GM21576 (cell line): ENCODE results near the gene EFEMP2.

Experiments
- ATAC-seq: cut with Tn5 transposase; IDR thresholded peaks from one replicate; pipeline ENCODE4 v1.9.1; 2021; ENCODE audit warnings: mild to moderate bottlenecking, moderate library complexity; ENCODE audit not compliant: unreplicated experiment

The EFEMP2 gene

DNA sequence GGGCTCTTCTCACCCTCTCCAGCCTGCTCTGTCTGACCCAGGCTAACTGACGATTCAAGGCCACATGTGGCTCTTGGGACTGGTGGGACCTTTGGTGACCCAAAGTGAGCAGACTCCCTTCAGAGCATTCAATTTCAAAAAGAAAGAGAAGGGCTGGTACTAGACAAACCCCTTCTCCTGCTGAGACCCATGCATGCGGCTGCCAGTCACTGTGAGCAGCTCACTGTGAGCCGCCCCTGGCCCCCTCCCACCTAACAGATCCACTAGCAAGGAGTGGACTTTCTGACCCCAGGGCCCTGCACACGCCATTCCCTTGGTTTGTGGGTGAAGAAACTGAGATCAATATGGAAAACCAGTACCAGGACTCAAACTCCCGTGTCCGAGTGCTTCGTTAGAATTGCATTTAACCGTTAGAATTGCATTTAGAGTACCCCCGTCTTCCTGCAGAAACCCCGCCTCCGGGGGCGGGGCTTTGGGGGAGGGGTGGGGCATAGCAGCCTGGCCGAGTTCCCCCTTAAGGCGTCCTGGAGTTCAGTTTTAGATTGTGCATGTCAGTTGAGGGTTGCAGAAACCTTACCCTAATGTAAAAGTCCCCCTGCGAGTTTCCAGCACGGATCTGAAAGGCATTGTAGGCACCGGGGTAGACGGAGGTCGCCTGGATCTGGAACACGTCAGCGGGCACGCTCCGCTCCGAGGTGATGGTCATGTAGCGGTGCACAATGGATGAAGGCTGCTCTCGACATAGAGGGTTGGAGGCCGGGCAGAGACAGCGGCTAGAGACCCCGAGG lies 5.1 kb downstream of the EFEMP2 start:
- no peak for ATAC-seq

GRCh38 chr11:65866509-65867283 lies 5.9 kb downstream of the EFEMP2 start:
- no peak for ATAC-seq

DNA sequence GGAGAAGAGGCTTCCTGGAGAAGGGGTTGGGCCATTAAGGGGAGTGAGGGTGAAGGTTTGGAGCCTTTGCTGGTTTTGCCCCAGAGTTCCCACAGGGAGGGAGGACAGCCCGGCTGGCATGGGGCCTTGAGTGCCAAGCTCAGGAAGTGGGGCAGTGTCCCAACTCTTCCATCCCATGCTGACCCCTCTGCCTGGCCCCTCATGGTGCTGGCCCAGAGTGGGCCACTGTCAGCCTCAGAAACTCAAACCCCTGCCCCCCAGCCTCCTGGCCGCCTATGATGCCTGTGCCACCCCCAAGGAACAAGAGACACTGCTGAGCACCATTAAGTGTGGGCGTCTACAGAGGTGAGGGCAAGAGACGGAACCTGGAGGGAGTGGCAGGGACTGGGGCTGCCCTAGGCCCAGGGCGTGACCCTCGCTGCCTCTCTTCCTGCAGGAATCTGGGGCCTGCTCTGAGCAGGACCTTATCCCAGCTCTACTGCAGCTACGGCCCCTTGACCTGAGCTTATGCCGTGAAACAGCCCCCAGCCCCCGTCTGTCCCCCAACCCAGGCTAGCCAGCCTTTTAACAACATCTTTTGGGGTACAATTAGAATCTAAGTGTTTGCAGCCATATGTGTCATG lies 6.9 kb downstream of the EFEMP2 start:
- no peak for ATAC-seq

DNA sequence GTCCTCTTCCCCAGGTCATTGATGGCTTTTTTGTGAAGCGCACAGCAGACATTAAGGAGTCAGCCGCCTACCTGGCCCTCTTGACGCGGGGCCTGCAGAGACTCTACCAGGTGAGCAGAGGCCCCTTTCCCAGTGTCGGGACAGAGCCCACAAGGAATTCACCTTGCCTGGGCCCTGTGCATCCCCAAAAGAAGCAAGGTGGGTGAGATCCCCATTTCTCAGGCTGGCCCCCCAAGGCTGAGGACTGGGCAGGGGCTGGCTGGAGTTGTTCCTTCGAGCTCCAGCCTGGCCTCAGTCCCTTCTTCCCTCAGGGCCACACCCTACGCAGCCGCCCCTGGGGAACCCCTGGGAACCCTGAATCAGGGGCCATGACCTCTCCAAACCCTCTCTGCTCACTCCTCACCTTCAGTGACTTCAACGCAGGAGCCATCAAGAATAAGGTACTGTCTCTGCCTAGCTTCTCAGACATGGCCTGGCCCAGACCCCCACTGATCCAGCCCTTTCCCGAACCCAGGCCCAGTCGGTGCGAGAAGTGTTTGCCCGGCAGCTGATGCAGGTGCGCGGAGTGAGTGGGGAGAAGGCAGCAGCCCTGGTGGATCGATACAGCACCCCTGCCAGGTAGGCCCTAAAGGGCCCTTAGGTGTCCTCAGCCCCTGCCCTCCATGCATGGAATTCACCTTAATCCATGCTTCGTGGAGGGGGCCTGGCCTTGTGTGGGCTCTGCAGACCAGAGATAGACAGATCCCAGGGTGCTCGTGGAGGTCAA lies 7.7 kb downstream of the EFEMP2 start:
- ATAC-seq = no peak

DNA sequence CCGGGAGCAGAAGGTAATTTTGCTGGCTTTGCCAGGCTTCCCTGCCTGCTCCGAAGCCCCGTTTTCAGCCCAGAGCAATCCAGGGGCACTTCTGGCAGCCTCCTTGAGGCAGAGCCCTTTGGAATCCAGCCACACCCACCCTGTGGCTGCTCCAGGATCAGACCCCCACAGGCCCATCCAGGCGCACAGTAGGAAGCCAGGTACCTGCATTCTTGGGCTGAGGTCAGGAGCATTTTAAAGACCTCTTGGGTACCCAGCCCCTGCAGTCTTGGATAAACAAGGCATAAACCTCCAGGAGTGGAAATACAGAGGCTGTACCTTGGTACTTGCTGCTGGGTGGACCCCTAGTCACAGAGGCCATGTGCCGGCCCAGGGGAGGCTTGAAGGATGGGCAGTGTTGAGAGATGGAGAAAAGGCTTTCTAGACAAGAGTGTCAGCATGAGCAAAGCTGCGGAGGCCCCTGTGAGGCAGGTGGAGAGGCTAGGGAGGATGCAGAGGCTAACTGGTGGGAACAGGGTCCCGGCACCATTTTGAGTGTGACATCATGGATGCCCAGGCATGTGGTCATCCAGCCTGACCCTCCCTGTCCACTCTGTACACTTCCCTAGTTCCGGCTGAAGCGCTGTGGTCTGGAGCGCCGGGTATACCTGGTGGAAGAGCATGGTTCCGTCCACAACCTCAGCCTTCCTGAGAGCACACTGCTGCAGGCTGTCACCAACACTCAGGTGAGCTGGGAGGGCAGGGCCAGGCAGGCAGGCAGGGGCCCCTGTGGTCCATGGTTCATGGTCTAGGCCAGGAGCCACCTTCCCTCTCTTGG lies 8.5 kb downstream of the EFEMP2 start:
- ATAC-seq = no peak

DNA sequence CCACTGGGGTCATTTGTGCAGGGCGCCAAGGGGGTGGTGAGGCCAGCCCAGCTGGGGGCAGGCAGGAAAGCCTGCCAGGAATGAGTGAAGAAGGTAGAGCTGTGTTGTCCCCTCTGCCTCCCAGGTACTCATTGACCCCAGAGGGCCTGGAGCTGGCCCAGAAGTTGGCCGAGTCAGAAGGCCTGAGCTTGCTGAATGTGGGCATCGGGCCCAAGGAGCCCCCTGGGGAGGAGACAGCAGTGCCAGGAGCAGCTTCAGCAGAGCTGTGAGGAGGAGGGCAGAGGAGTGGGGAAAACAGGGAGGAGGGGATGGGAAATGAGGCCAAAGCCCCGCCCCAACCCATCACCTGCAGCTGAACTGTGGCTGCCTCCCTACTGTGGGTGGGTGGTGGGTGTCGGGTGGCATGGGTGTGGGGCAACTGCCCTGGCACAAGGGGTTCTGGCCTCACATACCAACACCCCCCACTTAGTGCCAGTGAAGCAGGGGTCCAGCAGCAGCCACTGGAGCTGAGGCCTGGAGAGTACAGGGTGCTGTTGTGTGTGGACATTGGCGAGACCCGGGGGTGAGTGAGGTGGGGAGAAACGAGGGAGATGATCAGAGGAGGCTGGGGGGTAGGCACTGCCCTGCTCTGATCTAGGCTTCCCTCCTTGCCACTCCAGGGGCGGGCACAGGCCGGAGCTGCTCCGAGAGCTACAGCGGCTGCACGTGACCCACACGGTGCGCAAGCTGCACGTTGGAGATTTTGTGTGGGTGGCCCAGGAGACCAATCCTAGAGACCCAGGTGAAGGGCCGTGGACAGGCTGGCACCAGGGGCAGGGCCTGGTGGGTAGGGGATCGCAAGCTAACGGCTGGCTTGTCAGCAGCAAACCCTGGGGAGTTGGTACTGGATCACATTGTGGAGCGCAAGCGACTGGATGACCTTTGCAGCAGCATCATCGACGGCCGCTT lies 9.4 kb downstream of the EFEMP2 start:
- no peak for ATAC-seq

- ATAC-seq = no peak
Measured at GRCh38 chr11:65862191-65862735, 10.3 kb downstream of the EFEMP2 start.

- no peak for ATAC-seq
Measured at GRCh38 chr11:65861533-65862183, 10.9 kb downstream of the EFEMP2 start.

DNA sequence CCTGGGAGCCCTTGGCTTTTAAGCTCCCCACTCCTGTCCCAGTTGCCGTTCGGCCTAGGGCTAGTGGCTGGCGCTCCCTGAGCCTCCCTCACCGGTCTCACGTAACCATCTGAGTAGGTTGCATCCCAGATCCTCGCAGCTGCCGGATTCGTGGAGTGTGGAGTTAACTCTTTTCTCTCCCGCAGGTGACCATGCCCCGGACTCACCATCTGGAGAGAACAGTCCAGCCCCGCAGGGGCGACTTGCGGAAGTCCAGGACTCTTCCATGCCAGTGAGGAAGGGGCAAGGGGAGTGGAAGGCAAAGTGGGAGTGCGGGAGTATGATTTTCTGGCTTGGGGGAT lies 11.5 kb downstream of the EFEMP2 start:
- no peak for ATAC-seq

- ATAC-seq = peak; percentile 32
Measured at GRCh38 chr11:65860278-65861164, 12.1 kb downstream of the EFEMP2 start, which contains the start of gene MUS81. Gene MUS81, plus strand, starts transcription at chr11:65860433. Its CDS starts 321 bp downstream, at chr11:65860754.

GRCh38 chr11:65859812-65860277 lies 12.8 kb downstream of the EFEMP2 start:
- no peak for ATAC-seq

GRCh38 chr11:65859095-65859811 lies 13.3 kb downstream of the EFEMP2 start:
- peak; percentile 51 for ATAC-seq

GRCh38 chr11:65858681-65859087 lies 13.9 kb downstream of the EFEMP2 start:
- ATAC-seq = no peak

GRCh38 chr11:65857853-65858680 lies 14.5 kb downstream of the EFEMP2 start, which contains the start of gene CFL1:
Gene CFL1, minus strand, starts transcription at chr11:65858180. Its CDS starts 81 bp downstream, at chr11:65858099.
- peak; percentile 37 for ATAC-seq

GRCh38 chr11:65857500-65857852 lies 15.1 kb downstream of the EFEMP2 start:
- no peak for ATAC-seq
